ENCODE data around the gene LEFTY2.

LEFTY2 gene

DNA sequence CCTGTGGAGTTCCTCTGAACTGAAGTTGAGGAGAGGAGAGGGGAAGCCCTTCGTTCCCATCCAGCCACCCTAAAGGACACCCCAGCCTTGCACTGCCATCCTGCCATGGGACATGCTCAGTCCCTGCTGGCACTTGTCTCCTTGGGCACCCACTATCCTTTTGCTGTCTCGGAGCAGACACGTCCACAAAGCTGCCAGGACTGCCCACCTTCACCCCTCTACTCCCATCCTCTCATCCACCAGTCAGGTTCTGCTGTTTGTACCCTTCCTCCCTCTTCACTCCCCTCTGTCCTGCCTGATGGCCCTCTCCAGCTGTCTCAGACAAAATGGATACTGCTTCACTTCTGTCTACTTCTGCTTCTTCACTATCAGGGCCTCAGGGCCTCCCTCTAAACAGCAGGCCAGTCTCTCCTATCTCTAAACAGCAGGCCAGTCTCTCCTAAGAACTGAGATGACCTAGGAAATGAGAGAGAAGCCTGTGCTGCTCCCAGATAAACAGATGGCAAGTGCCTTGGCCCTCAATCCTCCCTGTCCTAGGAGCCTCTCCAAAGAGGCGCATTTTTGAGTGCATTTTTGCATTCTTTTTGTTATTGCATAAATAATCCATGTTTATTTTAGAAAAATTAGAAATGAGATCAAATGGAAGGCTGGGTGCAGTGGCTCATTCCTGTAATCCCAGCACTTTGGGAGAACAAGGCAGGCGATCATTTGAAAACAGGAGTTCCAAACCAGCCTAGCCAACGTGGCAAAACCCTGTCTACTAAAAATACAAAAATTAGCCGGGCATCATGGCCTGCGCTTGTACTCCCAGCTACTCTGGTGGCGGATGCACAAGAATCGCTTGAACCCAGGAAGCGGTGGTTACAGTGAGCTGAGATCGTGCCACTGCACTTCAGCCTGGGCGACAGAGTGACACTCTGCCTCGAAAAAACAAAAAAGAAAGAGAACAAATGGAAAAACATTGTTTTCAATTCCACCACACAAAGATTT is 12.5 kb downstream of the LEFTY2 start:
- no peak for DNase-seq

DNA sequence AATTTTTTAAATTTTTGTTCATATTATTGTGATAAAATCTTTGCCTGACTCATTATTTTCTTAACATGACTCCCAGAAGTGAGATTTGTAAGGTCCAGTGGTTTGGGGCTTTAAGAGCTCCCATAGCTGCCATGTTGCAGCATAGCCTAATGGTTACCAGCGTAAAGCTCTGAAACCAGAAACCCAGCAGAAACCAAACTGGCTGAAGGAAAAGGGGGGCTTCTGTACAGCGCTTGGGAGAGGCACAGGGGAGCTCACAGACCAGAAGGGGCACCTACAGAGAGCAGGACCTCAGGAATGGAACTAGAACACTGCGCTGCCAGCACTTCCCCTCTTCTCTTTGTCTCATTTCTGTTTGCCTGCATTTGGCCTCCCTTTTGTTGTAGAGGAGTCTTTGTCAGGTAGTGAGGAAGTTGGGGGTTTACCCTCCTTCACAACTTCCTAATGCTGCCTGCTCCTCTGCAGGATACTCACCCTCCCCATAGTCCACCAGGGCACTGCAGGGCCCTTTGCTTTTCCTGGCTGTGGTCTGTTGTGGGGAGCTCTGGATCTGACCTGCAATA is 14.4 kb downstream of the LEFTY2 start:
- no peak for DNase-seq

DNA sequence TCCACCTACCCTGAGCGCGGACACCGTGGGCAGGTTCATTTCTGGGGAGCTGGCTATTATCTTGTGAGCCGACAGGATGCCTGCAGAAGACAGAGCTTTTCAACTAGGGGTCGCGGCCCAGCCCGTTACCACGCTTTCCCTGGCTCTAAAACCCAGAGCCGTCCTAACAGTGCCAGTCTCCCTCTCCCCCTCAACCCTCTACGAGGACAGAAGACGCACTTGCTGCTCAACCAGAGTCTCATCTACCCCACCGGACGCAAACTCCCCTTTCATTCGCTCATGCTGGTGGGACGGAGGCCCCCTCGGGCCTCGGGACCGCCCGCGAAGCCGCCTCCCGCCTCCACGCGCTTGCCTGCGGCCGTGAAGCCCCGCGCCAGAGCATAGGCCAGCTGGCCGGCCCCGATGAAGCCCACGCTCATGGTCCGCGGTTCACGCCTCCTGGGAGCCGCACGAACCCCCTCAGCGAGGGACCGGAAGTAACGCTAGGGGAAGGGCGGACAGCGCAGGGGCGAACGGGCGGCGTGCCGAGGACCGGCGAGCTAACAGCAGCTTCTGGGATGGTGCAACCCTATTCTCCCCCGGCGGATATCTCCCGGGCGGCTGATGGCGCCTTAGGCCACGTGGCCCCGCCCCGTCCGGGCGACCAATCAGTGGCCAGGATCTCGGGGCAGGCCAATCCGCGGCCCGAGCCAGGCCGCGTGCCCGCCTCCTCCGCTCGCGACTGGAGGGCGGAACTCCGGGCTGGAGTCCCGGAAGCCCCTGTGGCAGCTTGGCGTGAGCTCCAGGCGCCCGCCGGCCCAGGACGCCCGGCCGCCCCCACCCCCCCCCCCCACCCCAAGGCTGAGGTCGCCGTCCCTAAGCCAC is 17.1 kb downstream of the LEFTY2 start, which contains the start of gene PYCR2:
TSS of gene PYCR2 (minus strand) at position 559 of the 864 bp plus-strand sequence. CDS start at position 419, 140 bp downstream.
- peak; percentile 95 for DNase-seq

DNA sequence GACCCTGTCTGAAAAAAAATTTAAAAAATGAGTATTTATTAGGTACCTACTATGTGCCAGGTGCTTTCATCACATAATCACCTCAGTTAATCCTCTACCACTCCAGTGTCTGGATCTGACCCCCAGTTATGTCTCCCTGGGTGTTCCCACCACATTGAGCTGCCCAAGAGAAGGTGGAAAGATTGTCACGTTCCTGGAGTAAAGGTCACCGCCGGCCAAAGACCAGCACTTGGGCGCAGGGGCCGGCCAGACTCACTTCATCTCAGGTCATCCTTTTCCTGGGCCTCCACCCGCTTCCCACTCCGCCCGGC is 17.7 kb downstream of the LEFTY2 start:
- DNase-seq: no peak

DNA sequence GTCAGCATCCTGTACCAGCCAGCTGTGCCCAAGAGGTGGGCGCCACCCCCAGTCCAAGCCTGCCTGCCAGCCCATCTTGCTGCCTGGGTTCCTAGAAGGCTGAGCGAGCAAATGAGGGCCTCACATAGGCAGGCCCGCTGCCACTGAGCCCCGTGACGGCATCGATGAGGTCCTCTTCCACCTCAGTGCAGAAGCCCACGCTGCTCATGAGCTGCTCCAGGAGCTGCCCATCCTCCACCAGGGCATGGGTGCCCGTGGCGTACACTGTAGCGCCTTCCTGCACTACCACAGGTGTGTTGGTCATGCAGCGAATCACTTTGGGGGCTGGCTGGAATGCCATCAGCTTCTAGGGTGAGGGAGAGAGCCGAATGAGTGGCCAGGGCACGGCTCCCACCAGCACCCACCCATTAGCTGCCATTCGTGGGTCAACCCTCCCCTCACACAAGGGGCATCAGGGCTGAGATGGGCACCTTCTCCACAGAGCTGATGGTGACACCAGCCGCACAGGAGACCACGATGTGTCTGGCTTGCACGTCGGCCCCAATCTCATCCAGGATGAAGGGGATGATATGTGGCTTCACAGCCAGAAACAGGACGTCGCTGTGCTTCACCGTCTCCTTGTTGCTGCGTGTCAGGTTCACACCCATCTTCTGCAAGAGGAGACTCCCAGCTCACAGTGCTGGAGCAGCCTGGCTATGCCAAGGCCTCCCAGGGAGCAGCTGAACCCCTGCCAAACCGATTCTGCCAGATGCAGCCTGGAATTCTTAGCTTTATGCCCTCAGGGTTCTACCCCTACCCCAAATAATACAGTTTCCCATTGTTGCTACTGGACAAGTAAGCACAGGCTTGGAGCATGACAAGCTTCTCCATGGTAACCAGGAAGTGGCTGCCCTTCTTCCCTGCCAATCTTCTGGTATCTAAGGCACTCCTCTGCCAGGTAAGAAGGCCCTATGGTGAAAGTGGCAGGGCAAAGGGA is 19.0 kb downstream of the LEFTY2 start:
- no peak for DNase-seq

DNA sequence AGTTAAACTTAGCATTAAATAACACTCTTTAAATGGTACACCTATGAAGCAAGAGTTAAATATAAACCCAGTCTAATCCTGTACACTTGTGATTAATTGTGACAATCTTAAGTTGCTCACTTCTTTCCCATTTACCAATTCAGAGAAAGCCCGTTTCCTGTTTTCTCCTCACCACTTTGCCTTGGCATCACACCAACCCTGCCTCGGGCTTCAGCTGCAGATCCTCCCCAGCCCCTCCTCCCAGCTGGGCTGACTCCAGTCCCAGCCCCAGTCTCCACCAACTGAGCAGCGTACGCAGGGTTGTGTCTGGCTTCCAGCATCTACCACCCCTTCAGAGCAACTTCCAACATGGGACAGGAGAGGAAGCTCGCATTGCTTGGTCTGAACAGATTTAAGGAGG is 21.1 kb downstream of the LEFTY2 start:
- DNase-seq: no peak

DNA sequence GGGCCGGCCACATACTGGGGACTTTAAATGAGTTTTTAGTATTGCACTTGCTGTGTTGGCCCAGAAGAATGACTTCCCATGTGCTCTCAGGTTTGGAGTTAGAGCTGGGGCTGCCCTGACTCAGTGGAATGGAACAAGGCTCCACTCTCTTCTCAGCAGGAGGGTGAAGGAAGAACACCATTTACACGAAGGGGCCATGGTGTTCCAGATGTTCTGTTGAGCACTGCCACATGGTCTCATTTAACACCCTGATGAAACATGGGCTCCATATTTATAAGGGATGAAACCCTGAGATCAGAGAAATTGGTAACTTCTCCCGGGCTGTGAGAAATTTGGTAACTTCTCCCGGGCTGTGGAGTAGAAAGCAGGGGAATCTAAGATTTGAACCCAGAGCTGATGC is 22.7 kb downstream of the LEFTY2 start:
- DNase-seq: no peak

DNA sequence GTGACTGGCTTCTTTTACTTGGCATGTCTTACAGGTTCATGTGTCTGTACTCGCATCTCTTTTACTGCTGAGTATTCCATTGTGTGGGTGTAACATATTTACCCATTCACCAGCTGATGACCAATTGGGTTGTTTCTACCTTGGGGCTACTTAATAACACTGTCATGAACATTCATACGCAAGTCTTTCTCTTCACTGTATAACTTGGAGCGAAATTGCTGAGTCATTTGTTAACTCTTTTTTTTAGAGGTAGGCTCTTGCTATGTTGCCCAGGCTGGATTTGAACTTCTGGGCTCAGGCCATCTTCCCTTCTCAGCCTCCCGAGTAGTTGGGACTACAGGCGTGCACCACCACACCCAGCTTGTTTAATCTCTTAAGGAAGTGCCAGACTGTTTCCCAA is 23.5 kb downstream of the LEFTY2 start:
- DNase-seq: no peak

DNA sequence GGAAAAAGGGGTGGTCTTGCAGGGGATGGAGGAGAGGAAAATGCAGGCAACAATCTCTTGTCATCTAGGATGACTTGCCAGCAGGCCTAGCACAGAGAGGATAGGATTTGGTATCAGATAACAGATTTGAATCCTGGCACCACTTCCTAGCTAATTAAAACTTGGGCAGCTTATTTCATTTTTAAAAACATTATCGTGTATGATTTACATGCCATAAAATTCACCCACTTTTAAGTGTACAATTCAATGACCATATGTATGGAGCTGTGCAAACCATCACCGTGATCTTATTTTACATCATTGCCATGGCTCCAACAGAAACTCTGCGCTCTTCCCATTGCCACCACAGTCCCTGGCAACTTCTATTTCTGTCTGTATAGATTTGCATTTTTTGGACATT is 23.9 kb downstream of the LEFTY2 start:
- DNase-seq: no peak

DNA sequence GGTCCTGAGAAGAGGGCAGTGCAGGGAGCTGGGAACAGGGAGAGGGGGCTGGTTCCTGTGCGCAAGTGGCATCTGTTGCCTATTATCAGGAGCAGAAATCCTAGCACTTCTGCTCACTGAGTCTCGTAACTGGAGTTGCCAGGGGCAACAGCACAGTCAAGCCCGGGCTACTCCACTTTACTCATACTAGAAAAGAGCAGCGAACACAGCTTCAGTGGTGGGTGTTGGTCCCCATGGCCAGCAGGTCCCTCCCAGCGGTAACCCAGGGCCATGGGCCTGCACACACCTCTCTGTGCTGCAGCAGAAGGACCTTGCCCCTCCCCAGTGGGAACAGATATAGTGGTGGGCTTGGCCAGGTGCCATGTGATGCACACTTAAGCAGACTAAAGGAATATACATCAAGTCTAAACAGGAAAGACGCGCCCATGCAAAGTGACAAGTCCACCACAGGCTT is 25.5 kb downstream of the LEFTY2 start:
- no peak for DNase-seq

DNA sequence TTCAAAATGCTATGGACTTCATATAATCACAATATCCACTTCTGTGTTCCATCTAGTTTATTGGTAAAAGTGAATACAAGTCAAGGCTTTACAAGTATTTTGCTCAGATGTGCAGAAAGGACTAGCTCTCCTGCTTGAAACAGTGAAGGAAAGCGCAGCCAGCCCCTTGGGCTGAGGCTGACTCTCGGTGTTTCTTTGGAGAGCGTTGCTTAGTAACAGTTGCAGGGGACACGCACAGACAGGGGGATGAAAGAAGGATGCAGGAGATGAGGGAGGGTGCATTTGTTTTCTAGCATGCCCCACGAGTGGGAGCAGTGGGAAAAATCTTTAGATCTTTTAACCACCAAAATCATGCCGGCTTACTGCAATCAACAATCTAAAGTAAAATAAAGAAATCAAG is 26.1 kb downstream of the LEFTY2 start:
- no peak for DNase-seq

DNA sequence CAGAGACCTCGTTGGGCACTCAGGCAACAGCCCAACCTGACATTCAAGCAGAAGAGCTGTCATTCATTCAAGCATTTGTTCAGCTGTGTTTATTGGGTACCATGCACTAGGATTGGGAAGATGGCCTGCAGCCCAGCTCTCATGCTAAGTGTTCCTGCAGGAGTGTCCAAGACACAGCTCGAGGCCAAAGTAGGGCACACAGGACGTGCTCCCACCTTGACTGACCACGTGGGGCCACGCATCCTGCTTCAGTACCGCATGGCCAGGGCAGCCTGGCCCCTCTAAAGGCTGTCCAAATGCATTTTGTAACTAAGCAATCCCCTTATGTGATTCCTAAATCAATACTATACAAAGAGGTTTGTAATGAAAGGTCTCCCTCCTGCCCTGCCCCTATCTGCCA is 26.6 kb downstream of the LEFTY2 start:
- DNase-seq: no peak

DNA sequence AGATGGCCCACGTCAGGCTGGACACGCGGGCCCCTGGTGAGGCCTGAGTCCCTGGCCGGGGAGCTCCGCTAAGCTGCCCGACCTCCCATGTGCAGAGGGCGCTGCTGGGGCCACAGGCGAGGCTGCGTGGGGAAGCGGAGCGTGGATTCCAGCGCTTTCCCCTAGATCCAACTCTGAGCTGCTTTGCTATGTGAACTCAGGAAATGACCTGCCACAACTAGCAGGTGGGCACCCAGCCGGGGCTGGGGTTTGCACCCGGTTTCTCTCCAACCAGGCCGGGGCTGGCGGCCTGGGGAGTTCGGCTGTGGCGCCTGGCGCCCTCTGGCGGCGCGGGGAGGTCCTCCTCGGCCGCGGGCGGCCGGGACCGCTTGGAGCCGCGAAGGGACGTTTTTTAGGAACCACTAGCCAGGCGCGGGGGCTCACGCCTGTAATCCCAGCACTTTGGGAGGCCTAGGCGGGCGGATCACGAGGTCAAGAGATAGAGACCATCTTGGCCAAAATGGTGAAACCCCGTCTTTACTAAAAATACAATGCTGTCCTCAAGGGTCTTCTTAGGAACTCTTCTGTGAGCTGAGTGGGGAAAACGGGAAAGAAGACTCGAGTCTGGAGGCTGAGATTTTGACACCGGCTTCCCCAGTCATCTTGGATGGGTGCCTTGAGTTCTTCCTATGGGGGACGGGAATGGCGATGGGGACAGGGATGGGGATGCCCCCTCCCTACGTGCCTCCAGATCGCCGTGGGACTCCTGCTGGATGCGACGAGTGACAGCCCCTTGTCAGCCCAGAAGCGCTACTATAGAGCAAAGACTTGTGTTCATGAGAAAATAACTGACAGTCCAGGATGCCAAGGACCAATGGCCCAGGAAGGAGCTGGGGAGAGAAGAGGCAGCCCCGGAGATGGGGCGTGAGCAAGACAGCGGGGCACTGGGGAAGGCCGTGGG is 29.6 kb downstream of the LEFTY2 start:
- peak; percentile 67 for DNase-seq

DNA sequence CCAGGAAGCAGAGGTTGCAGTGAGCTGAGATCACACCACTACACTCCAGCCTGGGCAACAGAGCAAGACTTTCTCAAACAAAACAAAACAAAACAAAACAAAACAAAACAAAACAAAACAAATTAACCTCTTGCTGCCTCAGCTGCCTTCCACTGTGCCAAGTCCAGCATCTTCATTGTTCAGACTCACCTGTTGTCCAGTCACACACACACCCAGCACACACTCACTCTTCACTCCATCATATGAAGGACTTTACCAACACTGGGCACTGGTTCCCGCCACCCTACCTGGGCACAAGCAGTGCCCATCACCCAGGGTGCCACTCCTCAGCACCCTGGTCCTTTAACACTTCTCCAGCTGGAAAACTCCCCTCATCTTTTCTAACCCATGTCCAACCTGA is 31.5 kb downstream of the LEFTY2 start:
- DNase-seq: no peak

DNA sequence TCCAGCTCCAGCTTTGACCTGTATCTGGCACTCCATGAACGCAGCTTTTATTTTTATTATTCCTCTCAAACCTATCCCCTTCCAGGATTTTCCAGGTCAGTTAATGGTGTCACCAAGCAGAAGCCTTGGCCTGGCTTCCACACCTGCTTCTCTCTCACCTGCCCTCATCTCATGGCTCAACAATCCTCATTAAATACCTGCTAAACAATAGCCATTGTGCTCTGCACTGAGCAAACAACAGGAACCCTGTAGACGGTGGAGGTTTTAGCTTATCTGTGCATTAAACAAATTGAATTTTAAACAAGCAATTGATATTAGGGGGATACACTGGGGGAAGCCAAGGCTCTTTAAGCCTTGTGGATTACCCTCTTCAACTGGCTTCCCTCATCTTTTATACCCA is 32.2 kb downstream of the LEFTY2 start:
- no peak for DNase-seq

DNA sequence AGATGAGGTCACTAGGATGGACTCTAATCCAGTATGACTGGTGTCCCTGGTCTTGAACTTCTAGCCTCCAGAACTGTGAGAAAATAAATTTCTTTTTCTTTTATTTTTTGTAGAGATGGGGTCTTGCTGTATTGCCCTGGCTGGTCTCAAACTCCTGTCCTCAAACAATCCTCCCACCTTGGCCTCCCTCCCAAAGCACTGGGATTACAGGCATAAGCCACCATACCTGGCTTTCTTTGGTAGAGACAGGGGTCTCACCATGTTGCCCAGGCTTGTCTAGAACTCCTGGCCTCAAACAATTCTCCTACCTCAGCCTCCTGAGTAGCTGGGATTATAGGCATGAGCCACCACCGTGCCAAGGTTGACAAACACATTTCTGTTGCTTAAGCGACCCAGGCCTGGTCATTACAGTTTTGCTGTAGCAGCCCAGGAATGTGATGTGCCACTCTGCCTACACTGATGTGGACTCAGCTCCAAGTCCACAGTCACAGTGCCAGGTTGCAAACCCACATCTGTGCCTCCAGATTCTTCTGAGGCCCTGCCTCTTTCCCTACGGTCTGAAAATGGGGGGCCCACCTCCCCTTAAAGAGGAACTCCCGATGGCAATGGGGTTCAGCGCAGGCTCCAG is 32.9 kb downstream of the LEFTY2 start:
- no peak for DNase-seq

DNA sequence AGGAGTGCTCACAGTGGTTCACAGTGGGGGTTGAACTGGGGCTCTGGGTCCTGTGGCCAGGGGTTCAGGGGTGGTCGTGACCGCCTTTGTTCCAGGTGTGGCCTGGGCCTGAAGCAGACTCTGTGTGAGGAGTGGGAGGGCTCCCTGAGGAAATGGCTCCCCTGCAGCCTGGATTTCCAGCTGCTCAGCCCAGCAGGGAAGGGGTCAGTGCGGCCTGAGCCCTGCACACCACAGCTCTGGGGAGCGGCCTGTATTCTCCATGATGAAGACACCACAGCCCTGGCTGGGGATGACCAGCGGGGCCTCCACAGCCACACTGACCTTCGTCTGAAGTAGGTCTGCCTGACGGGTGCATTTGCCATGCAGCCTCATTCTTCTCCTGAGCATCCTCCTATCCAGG is 33.7 kb downstream of the LEFTY2 start:
- DNase-seq: no peak

DNA sequence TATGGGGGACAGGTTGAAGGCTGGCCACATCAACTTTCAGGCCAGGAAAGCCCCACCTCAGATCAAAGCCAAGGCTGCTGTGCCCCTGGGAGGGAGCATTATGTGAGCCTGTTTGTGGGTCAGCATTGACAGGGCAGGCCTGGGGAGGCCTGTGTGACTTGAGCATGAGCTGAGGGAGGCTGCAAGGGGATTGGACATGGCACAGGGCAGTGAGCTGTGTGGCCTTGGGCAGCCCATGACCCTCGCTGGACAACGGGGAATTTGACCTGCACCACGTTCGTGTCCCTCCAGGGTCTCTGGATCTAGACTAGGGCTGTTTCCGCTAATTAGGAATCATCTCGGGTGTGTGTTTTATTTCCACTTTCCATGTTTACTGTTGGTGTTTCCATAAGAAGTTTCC is 34.6 kb downstream of the LEFTY2 start:
- no peak for DNase-seq

DNA sequence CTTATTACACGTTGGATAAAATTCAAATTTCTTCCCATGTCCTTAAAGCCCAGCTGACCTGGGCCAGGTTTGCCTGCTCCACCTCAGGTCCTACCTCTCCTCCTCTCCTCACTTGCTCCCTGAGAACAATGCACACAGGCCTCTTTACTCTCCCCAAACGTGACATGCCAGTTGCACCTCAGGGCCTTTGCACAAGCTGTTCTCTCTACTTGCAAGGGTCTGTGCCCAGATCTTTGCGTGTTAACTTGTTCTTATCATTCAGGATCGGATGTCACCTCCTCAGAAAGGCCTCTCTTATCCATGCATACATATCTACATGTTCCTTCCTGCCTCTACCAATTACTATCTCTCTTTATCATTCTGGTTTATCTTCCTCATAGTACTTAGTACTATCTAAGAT is 37.4 kb downstream of the LEFTY2 start:
- no peak for DNase-seq

All from CD4-positive, alpha-beta T cell treated with Interferon gamma for 1 hour (primary cell).